Neural progenitor cell (in vitro differentiated cells): ENCODE results near the gene CEMIP2.

Source experiments
- CTCF ChIP-seq: fragments of 200-600 bp; sonication (generic); IDR thresholded peaks from 2 replicates; pipeline ENCODE4 v1.5.1; 2017; ENCODE audit warnings: antibody characterized with exemption, mild to moderate bottlenecking
- EZH2 ChIP-seq: fragments of 200-600 bp; sonication (generic); IDR thresholded peaks from 2 replicates; pipeline ENCODE4 v1.6.1; 2017; ENCODE audit warnings: antibody characterized with exemption, mild to moderate bottlenecking, moderate library complexity
- EZH2phosphoT487 ChIP-seq: fragments of 200-600 bp; sonication (generic); IDR thresholded peaks from 2 replicates; pipeline ENCODE4 v1.6.1; 2017; ENCODE audit warnings: antibody characterized with exemption

GRCh38 chr9:71721855-71722254 lies 46.5 kb downstream of the CEMIP2 start:
- TF ChIP-seq CTCF (no peak), EZH2 (no peak), EZH2phosphoT487 (no peak)
